Activated CD4-positive, alpha-beta T cell treated with anti-CD3 and anti-CD28 coated beads for 1 hour (primary cell): Measurements from ENCODE around the gene AOC2.
"Not testable (repeated sequence)": the region's sequence is repeated elsewhere in the genome, so short reads cannot be mapped to it uniquely, and the experiment has no call there.

Experiments
- DNase-seq: peaks from one replicate; pipeline ENCODE4 v3.0.0-alpha.2; 2020

Gene AOC2

GRCh38 chr17:42855048-42855596, 10.7 kb downstream of the AOC2 start:
- DNase-seq: no peak

GRCh38 chr17:42856093-42856492, 11.7 kb downstream of the AOC2 start:
- DNase-seq: not testable (repeated sequence)

GRCh38 chr17:42856516-42856915, 12.1 kb downstream of the AOC2 start:
- DNase-seq: not testable (repeated sequence)

- DNase-seq: no peak
Measured at GRCh38 chr17:42857389-42857788, 13.0 kb downstream of the AOC2 start.

GRCh38 chr17:42865638-42866094, 21.3 kb downstream of the AOC2 start:
- no peak for DNase-seq

- DNase-seq: no peak
Measured at GRCh38 chr17:42866216-42866615, 21.8 kb downstream of the AOC2 start.

GRCh38 chr17:42866631-42867575, 22.5 kb downstream of the AOC2 start:
- DNase-seq: no peak

GRCh38 chr17:42867694-42868261, 23.4 kb downstream of the AOC2 start:
- DNase-seq: not testable (repeated sequence)

GRCh38 chr17:42868338-42868737, 24.0 kb downstream of the AOC2 start:
- no peak for DNase-seq

- DNase-seq: no peak
Measured at GRCh38 chr17:42871647-42872046, 27.3 kb downstream of the AOC2 start.

- DNase-seq: no peak
Measured at GRCh38 chr17:42872251-42872965, 28.0 kb downstream of the AOC2 start.

- no peak for DNase-seq
Measured at GRCh38 chr17:42873315-42873714, 28.9 kb downstream of the AOC2 start.

GRCh38 chr17:42873932-42874695, 29.7 kb downstream of the AOC2 start:
- not testable (repeated sequence) for DNase-seq

- DNase-seq: no peak
Measured at GRCh38 chr17:42877037-42877436, 32.7 kb downstream of the AOC2 start.

GRCh38 chr17:42878123-42878880, 33.9 kb downstream of the AOC2 start:
- DNase-seq: no peak

- DNase-seq: no peak
Measured at GRCh38 chr17:42878924-42879595, 34.7 kb downstream of the AOC2 start.

GRCh38 chr17:42879596-42879985, 35.2 kb downstream of the AOC2 start:
- no peak for DNase-seq

- DNase-seq: no peak
Measured at GRCh38 chr17:42880776-42881310, 36.5 kb downstream of the AOC2 start.

- not testable (repeated sequence) for DNase-seq
Measured at GRCh38 chr17:42881706-42882105, 37.3 kb downstream of the AOC2 start.

- DNase-seq: no peak
Measured at GRCh38 chr17:42882166-42882565, 37.8 kb downstream of the AOC2 start.
